GM10266 (cell line): ENCODE measurements around the gene ADGRG2.

Source experiments
- DNase-seq: peaks from one replicate; pipeline ENCODE4 v3.0.0; 2012; ENCODE audit errors: extremely low spot score
- CTCF ChIP-seq: IDR thresholded peaks from 2 replicates; pipeline ENCODE4 v1.5.1; 2012; ENCODE audit warnings: mild to moderate bottlenecking, low read depth; ENCODE audit not compliant: control insufficient read depth, insufficient read depth; ENCODE audit errors: missing control alignments

The ADGRG2 gene

GRCh38 chrX:19107035-19107434 is 15.2 kb downstream of the ADGRG2 start:
- TF ChIP-seq CTCF = no peak
- DNase-seq = no peak

- no peak for TF ChIP-seq CTCF
- DNase-seq = no peak
Measured at GRCh38 chrX:19100586-19100985, 21.7 kb downstream of the ADGRG2 start.

- no peak for TF ChIP-seq CTCF
- no peak for DNase-seq
Measured at GRCh38 chrX:19097553-19098283, 24.6 kb downstream of the ADGRG2 start.

GRCh38 chrX:19096586-19096985 is 25.7 kb downstream of the ADGRG2 start:
- DNase-seq = no peak
- no peak for TF ChIP-seq CTCF

GRCh38 chrX:19094654-19095053 is 27.6 kb downstream of the ADGRG2 start:
- TF ChIP-seq CTCF = no peak
- no peak for DNase-seq

- DNase-seq = no peak
- TF ChIP-seq CTCF = no peak
Measured at GRCh38 chrX:19091596-19091995, 30.7 kb downstream of the ADGRG2 start.

GRCh38 chrX:19089555-19090040 is 32.7 kb downstream of the ADGRG2 start:
- DNase-seq = no peak
- TF ChIP-seq CTCF = no peak
